SKM-1 treated with dmso at 0.1 percent for 144 hours (cell line): Measurements from ENCODE around the gene FOXC1.

Experiments used
- DNase-seq: peaks from one replicate; lab custom pipeline; 2025; ENCODE audit not compliant: unreplicated experiment; lab: John Stamatoyannopoulos, UW

FOXC1 gene

GRCh38 chr6:1609648-1610496, at the start of gene FOXC1:
Gene FOXC1 (plus strand): TSS chr6:1609915. CDS start chr6:1610446, 531 bp downstream.
- DNase-seq: no peak

- DNase-seq: no peak
Observed at GRCh38 chr6:1560281-1561058, 49.2 kb upstream of the FOXC1 start.

- no peak for DNase-seq
Observed at GRCh38 chr6:1561355-1561754, 48.4 kb upstream of the FOXC1 start.

GRCh38 chr6:1562171-1562955, 47.4 kb upstream of the FOXC1 start:
- no peak for DNase-seq

- DNase-seq: no peak
Observed at GRCh38 chr6:1569377-1569776, 40.3 kb upstream of the FOXC1 start.

GRCh38 chr6:1570848-1571247, 38.9 kb upstream of the FOXC1 start:
- DNase-seq: no peak

GRCh38 chr6:1572892-1573291, 36.8 kb upstream of the FOXC1 start:
- no peak for DNase-seq

- no peak for DNase-seq
Observed at GRCh38 chr6:1574083-1574761, 35.5 kb upstream of the FOXC1 start.

- DNase-seq: no peak
Observed at GRCh38 chr6:1574890-1575209, 34.9 kb upstream of the FOXC1 start.

- DNase-seq: no peak
Observed at GRCh38 chr6:1575210-1576041, 34.3 kb upstream of the FOXC1 start.

GRCh38 chr6:1576166-1576565, 33.5 kb upstream of the FOXC1 start:
- no peak for DNase-seq

- no peak for DNase-seq
Observed at GRCh38 chr6:1576711-1577110, 33.0 kb upstream of the FOXC1 start.

GRCh38 chr6:1577146-1577680, 32.5 kb upstream of the FOXC1 start:
- no peak for DNase-seq

GRCh38 chr6:1577896-1578745, 31.6 kb upstream of the FOXC1 start:
- DNase-seq: no peak

- DNase-seq: no peak
Observed at GRCh38 chr6:1579096-1579495, 30.6 kb upstream of the FOXC1 start.

- DNase-seq: no peak
Observed at GRCh38 chr6:1580109-1580508, 29.6 kb upstream of the FOXC1 start.

- no peak for DNase-seq
Observed at GRCh38 chr6:1580585-1580984, 29.1 kb upstream of the FOXC1 start.

GRCh38 chr6:1581120-1581991, 28.4 kb upstream of the FOXC1 start:
- no peak for DNase-seq
